K562 (cell line): ENCODE data around the gene AFF3. TPM values are rescaled to one million over a fixed set of nuclear protein-coding genes. Genes with fewer than 3 reads are reported as not detected.

ENCODE experiments used
- ATAC-seq: fragments of 200-7000 bp; cut with Tn5 transposase; 3 replicates; pipeline ENCODE4 v1.9.1; 2020; ENCODE audit warnings: moderate library complexity
- BruUV-seq: library from RNA; stranded (reverse); fragments of 400-500 nt; replicated peaks from 2 replicates; lab custom pipeline; 2021; lab: Mats Ljungman, UMichigan
- CTCF ChIA-PET: fragments of 300-600 bp; formaldehyde crosslinking; extraction: SDS; loops from one replicate; lab custom pipeline; 2021; ENCODE audit warnings: low intra/inter-chr PET ratio; lab: Yijun Ruan, JAX
- POLR2A ChIA-PET: fragments of 300-600, 350-650 bp; sonication (Branson Sonifier 250); formaldehyde crosslinking; extraction: SDS; loops from one replicate; lab custom pipeline; 2021; ENCODE audit warnings: antibody characterized with exemption, inconsistent platforms; lab: Yijun Ruan, JAX
- DNase-seq, 4 experiments: peaks; one replicate each; pipeline versions ENCODE4 v3.0.0 to v3.0.0-alpha.2; 2011 to 2018; ENCODE audit warnings: low spot score in 3 of 4, mixed read lengths in 3 of 4; ENCODE audit errors: extremely low read depth in 1 of 4
- FAIRE-seq: peaks from 2 replicates; lab custom pipeline; 2011; peaks lifted over from hg19 to GRCh38; lab: Jason Lieb, UNC
- H2AFZ ChIP-seq: 2 replicates; pipeline ENCODE4 v1.6.0; 2011; ENCODE audit warnings: low read depth, low read length, control low read depth, inconsistent platforms
- H3K27ac ChIP-seq: fragments of 200-600 bp; 3 replicates; pipeline ENCODE4 v1.8.0; 2011; ENCODE audit warnings: low read depth, mild to moderate bottlenecking, control low read depth, inconsistent platforms, low read length, moderate library complexity, mixed read lengths; ENCODE audit errors: extremely low read depth
- H3K27me3 ChIP-seq, 2 experiments: fragments of 300-600 bp in 1 of 2; 2 replicates in 1 of 2; 3 replicates in 1 of 2; pipeline versions ENCODE4 v1.6.0 to v1.8.0; 2011; ENCODE audit warnings: inconsistent platforms in 2 of 2, low read length in 2 of 2, mild to moderate bottlenecking in 1 of 2, mixed read lengths in 1 of 2, moderate library complexity in 1 of 2; ENCODE audit not compliant: control insufficient read depth in 2 of 2, insufficient read depth in 2 of 2
- H3K36me3 ChIP-seq: fragments of 300-600 bp; 3 replicates; pipeline ENCODE4 v1.8.0; 2011; ENCODE audit warnings: mild to moderate bottlenecking, low read length, inconsistent platforms; ENCODE audit not compliant: control insufficient read depth, insufficient read depth
- H3K4me1 ChIP-seq, 2 experiments: fragments of 200-600 bp in 1 of 2; replicated peaks in 1 of 2; 2 replicates in 1 of 2; 3 replicates in 1 of 2; pipeline versions ENCODE4 v1.5.1 to v1.8.0; 2011; ENCODE audit warnings: inconsistent platforms in 2 of 2, low read length in 2 of 2, mild to moderate bottlenecking in 1 of 2, mixed read lengths in 1 of 2, moderate library complexity in 1 of 2; ENCODE audit not compliant: control insufficient read depth in 2 of 2, insufficient read depth in 2 of 2
- H3K4me2 ChIP-seq: 2 replicates; pipeline ENCODE4 v1.6.1; 2011; ENCODE audit warnings: low read length, control low read depth, inconsistent platforms, mixed read lengths; ENCODE audit not compliant: insufficient read depth
- H3K4me3 ChIP-seq: fragments of 200-600 bp; sonication (generic), shearing (Covaris generic); 2 replicates; pipeline ENCODE4 v1.5.1; 2016; ENCODE audit warnings: control low read depth, inconsistent platforms
- H3K79me2 ChIP-seq: fragments of 200-600 bp; 3 replicates; pipeline ENCODE4 v1.8.0; 2011; ENCODE audit warnings: low read length, inconsistent platforms; ENCODE audit not compliant: control insufficient read depth, insufficient read depth
- H3K9ac ChIP-seq, 2 experiments: 2 replicates each; pipeline versions ENCODE4 v1.6.0 to v1.6.1; 2011; ENCODE audit warnings: low read depth in 2 of 2, low read length in 2 of 2, control low read depth in 1 of 2, inconsistent platforms in 1 of 2, mild to moderate bottlenecking in 1 of 2, mixed read lengths in 1 of 2; ENCODE audit not compliant: insufficient read depth in 1 of 2
- H3K9me1 ChIP-seq: one replicate; pipeline ENCODE4 v1.6.0; 2011; ENCODE audit warnings: inconsistent platforms, mild to moderate bottlenecking, low read length, moderate library complexity; ENCODE audit not compliant: control insufficient read depth, insufficient read depth
- H3K9me3 ChIP-seq: replicated peaks from 2 replicates; pipeline ENCODE4 v1.5.1; 2011; ENCODE audit warnings: low read depth, low read length, inconsistent platforms; ENCODE audit not compliant: control insufficient read depth, insufficient read depth
- H4K20me1 ChIP-seq: replicated peaks from 2 replicates; pipeline ENCODE4 v1.6.1; 2011; ENCODE audit warnings: low read length, inconsistent platforms, mixed read lengths; ENCODE audit not compliant: control insufficient read depth, insufficient read depth
- CREM ChIP-seq: IDR thresholded peaks from 2 replicates; pipeline ENCODE4 v1.6.1; 2014; ENCODE audit warnings: antibody characterized with exemption, low read depth
- EWSR1 ChIP-seq: fragments of 450-650 bp; IDR thresholded peaks from 2 replicates; pipeline ENCODE4 v1.6.1; 2018; ENCODE audit warnings: borderline replicate concordance, mild to moderate bottlenecking, low read depth, moderate library complexity; ENCODE audit not compliant: partially characterized antibody
- GABPB1 ChIP-seq: sonication (generic); formaldehyde crosslinking; IDR thresholded peaks from 2 replicates; pipeline ENCODE4 v1.8.0; 2022; ENCODE audit warnings: mild to moderate bottlenecking, missing genetic modification reagents
- RBFOX2 ChIP-seq: fragments of 200-400 bp; formaldehyde crosslinking; IDR thresholded peaks from 2 replicates; pipeline ENCODE4 v1.6.1; 2017; ENCODE audit warnings: low read depth, mild to moderate bottlenecking, low read length, moderate library complexity
- SAFB2 ChIP-seq: fragments of 200-400 bp; formaldehyde crosslinking; IDR thresholded peaks from 2 replicates; pipeline ENCODE4 v1.6.1; 2018; ENCODE audit warnings: borderline replicate concordance, low read length, low read depth, moderate library complexity; ENCODE audit not compliant: severe bottlenecking
- SIX5 ChIP-seq, 2 experiments: IDR thresholded peaks; 2 replicates each; pipeline ENCODE4 v1.6.1; 2011; ENCODE audit warnings: low read length in 2 of 2, borderline replicate concordance in 1 of 2, low read depth in 1 of 2, mild to moderate bottlenecking in 1 of 2, moderate library complexity in 1 of 2; ENCODE audit not compliant: insufficient read depth in 1 of 2
- SRSF3 ChIP-seq: fragments of 200-400 bp; formaldehyde crosslinking; IDR thresholded peaks from 2 replicates; pipeline ENCODE4 v1.6.1; 2016; ENCODE audit warnings: mild to moderate bottlenecking, low read length, moderate library complexity; ENCODE audit not compliant: insufficient read depth
- TAF7 ChIP-seq: fragments of 450-650 bp; IDR thresholded peaks from 2 replicates; pipeline ENCODE4 v1.6.1; 2016; ENCODE audit warnings: missing genetic modification characterization, missing compliant biosample characterization
- XRCC5 ChIP-seq: fragments of 200-400 bp; formaldehyde crosslinking; IDR thresholded peaks from 2 replicates; pipeline ENCODE4 v1.6.1; 2017; ENCODE audit warnings: low read depth, mild to moderate bottlenecking, low read length
- ZKSCAN8 ChIP-seq: fragments of 200-800 bp; sonication (Bioruptor generic); IDR thresholded peaks from 2 replicates; pipeline ENCODE4 v1.6.1; 2016; ENCODE audit warnings: missing genetic modification characterization, missing compliant biosample characterization
- ZNF395 ChIP-seq: fragments of 200-800 bp; sonication (Bioruptor generic); IDR thresholded peaks from 2 replicates; pipeline ENCODE4 v1.6.1; 2017; ENCODE audit warnings: missing genetic modification characterization, missing compliant biosample characterization
- WGBS: fragments of 100-300 bp; shearing (Covaris generic); methylation state at CpG from one replicate; pipeline ENCODE4 v1.1.6; 2016; ENCODE audit warnings: low coverage, mixed read lengths; ENCODE audit not compliant: insufficient coverage; ENCODE audit errors: missing lambda C conversion rate; 5-methylcytosine and 5-hydroxymethylcytosine counted together
- in situ Hi-C: fragments of 300-500 bp; cut with MboI; formaldehyde crosslinking; loops from 4 replicates; pipeline ENCODE4 v1.15.0; 2018; ENCODE audit warnings: inconsistent platforms, mixed read lengths
- intact Hi-C: fragments of 100-400 bp; cut with micrococcal nuclease; formaldehyde crosslinking; loops from 2 replicates; pipeline ENCODE4 v1.14.2; 2022
- polyA plus RNA-seq, 8 experiments: library from polyadenylated mRNA; depleted of rRNA in 4 of 8; stranded (reverse) in 5 of 8; unstranded in 3 of 8; fragments of >200 nt; fragmentation: Nextera tagmentation in 2 of 8; fragmentation: Illumina TruSeq in 1 of 8; extraction: Ambion mirVana in 2 of 8; extraction: Trizol in 1 of 8; gene quantifications; 2 replicates each; pipeline versions ENCODE4 v1.2.1 to v1.2.3, GENCODE V29; 2011 to 2014; ENCODE audit warnings: inconsistent platforms in 1 of 8, missing spikeins in 1 of 8
- total RNA-seq, 7 experiments: library from RNA; depleted of rRNA in 6 of 7; stranded (reverse); fragments of >200 nt in 6 of 7; fragmentation: Illumina TruSeq in 2 of 7; extraction: Trizol in 2 of 7; gene quantifications; 2 replicates each; pipeline versions ENCODE4 v1.2.1 to v1.2.3, GENCODE V29; 2011 to 2021; ENCODE audit warnings: low replicate concordance in 1 of 7

The AFF3 gene
- total and polyA plus RNA-seq, 9 of the 15 experiments (the other 6 are each of a cell fraction or from before 2014, with no cell fraction given) = 0.02 to 0.11 TPM; not detected in 7

DNA sequence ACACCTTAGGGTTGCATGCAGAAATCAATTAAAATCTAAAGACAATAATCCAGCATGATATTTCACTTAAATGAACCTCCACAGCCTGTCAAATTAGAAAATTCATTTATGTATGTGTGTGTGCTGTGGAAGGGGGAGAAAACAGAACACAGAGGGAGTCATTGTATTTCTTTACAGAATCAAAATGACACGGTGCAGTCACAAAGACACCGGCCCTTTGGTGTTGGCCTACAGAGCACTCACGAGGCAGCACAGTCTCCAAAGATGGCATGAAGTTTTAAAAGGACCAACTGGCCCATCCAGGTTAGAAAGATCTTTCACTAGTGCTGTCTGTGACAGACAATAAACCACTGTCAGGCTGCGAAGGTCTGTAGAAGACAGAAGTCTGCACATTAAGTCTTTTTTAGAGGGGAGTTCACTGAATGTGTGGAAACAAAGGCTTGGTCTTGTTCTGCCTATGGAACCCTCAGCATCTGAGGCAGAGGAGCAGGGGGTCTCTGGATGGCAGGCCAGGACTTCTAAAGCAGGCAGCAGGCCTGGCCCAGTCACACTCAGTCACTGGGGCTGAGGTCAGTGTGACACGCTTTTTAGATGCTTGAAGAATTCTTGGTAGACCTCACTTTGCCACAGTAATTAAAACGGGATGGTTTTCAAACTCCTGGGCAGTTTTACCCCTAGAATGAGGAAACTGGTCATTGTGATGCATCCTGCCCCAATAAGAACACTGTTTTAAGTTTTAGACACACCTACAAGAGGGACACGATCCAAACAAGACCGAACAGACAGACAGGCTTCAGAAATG, 184.9 kb downstream of the AFF3 start:
- ATAC-seq (no peak), FAIRE-seq (no peak), DNase-seq (no peak)
- POLR2A ChIA-PET = interaction anchor here (0.7 kb wide), 1 partner anchor 15 kb away, joined by 3 read pairs; no protein-coding TSS in a partner anchor
- no peak overlapping the region for H3K9ac ChIP-seq
- 1% methylated on average over 8 of the region's 8 CpGs for WGBS
- H3K27ac ChIP-seq = no peak overlapping the region
- CTCF ChIA-PET = no interaction called here
- in situ Hi-C loops = no loop called here
- H2AFZ ChIP-seq = no peak overlapping the region
- peaks cover 0 to 11% of the 10 kb centered on the region in 2 experiments; a peak in 2 of 5 replicates for H3K27me3 ChIP-seq
- H3K4me2 ChIP-seq = no peak overlapping the region
- H3K4me1 ChIP-seq = no peaks in the 10 kb centered on the region
- H4K20me1 ChIP-seq = no peaks in the 10 kb centered on the region
- BruUV-seq = no TSS peak
- intact Hi-C loops = no loop called here
- H3K4me3 ChIP-seq = no peak overlapping the region
- H3K36me3 ChIP-seq = no peaks in the 10 kb centered on the region
- no peaks in the 10 kb centered on the region for H3K9me3 ChIP-seq
- TF ChIP-seq ZNF395 (no peak), SRSF3 (no peak), EWSR1 (no peak), SIX5 (IDR thresholded peaks at IDR 0.05; ENCODE audit: borderline replicate concordance in 1 of 2, insufficient read depth in 1 of 2, low read depth in 1 of 2, low read length in 2 of 2) (no peak), XRCC5 (no peak), TAF7 (tag) (no peak), ZKSCAN8 (no peak), GABPB1 (CRISPR knock-in tag) (no peak), CREM (no peak), RBFOX2 (no peak), SAFB2 (no peak)
- H3K79me2 ChIP-seq = no peaks in the 10 kb centered on the region
- no peaks in the 10 kb centered on the region for H3K9me1 ChIP-seq
